ENCODE measurements around the gene EFCAB6. TPM values are rescaled to one million over a fixed set of nuclear protein-coding genes. Genes with fewer than 3 reads are reported as not detected.

Gene EFCAB6
- total and polyA plus RNA-seq, 2 of the 4 experiments (the other 2 are of a cell fraction) = 0.44 to 1.1 TPM

GRCh38 chr22:43562843-43563242, 249.3 kb downstream of the EFCAB6 start:
- Histone ChIP-seq H3K79me1 (ENCODE audit: low read depth in 1 of 2, low read length in 2 of 2) (no peaks in the 10 kb centered on the region), H3K9me1 (ENCODE audit: insufficient read depth, low read length) (no peaks in the 10 kb centered on the region), H2BK15ac (ENCODE audit: low read depth, low read length) (no peak overlapping the region), H2AFZ (replicated peaks; ENCODE audit: low read length, poor library complexity) (no peak overlapping the region), H3K4me3 (ENCODE audit: insufficient read depth, low read depth, low read length) (no peak overlapping the region), H2AK5ac (ENCODE audit: low read depth, low read length) (no peak overlapping the region), H3K18ac (ENCODE audit: low read depth, low read length) (no peak overlapping the region), H3K27ac (ENCODE audit: insufficient read depth, low read length) (no peak overlapping the region), H3K4ac (ENCODE audit: low read depth, low read length) (no peak overlapping the region), H2BK20ac (ENCODE audit: low read depth, low read length) (no peak overlapping the region), H4K91ac (ENCODE audit: insufficient read depth, low read depth, low read length) (no peak overlapping the region), H3K27me3 (ENCODE audit: control insufficient read depth, insufficient read depth, low read length) (peaks cover 2% of the 10 kb centered on the region; the same call in 1 of the 2 replicates), H2AK9ac (replicated peaks; ENCODE audit: low read depth, low read length, poor library complexity) (no peak overlapping the region), H2BK120ac (ENCODE audit: low read depth, low read length) (no peak overlapping the region), H4K5ac (ENCODE audit: low read depth, low read length) (no peak overlapping the region), H3K14ac (replicated peaks; ENCODE audit: low read depth, low read length) (no peak overlapping the region), H2BK5ac (ENCODE audit: low read depth, low read length, poor library complexity, severe bottlenecking) (no peak overlapping the region), H4K8ac (ENCODE audit: low read depth in 2 of 2, low read length in 2 of 2) (no peak overlapping the region), H3K4me2 (ENCODE audit: low read depth, low read length) (no peak overlapping the region), H3K56ac (ENCODE audit: extremely low read depth, insufficient read depth, low read length) (no peak overlapping the region), H3K9ac (ENCODE audit: low read depth, low read length) (no peak overlapping the region), H3K36me3 (ENCODE audit: control insufficient read depth, insufficient read depth, low read length) (no peaks in the 10 kb centered on the region), H3K9me3 (ENCODE audit: control insufficient read depth, insufficient read depth, low read length) (no peaks in the 10 kb centered on the region), H4K20me1 (ENCODE audit: insufficient read depth, low read length) (no peaks in the 10 kb centered on the region), H3K23ac (ENCODE audit: low read depth, low read length) (no peak overlapping the region), H3K4me1 (ENCODE audit: control insufficient read depth, insufficient read depth, low read length) (no peaks in the 10 kb centered on the region)
- ChIA-PET CTCF (no interaction called here), POLR2A (ENCODE audit: unreplicated experiment) (no interaction called here)
- intact Hi-C loops (cut with micrococcal nuclease) = no loop called here
- no TSS peak for BruUV-seq (replicated peaks)
- TF ChIP-seq RFX5 (IDR thresholded peaks at IDR 0.05; ENCODE audit: low read depth, low read length) (no peak), RAD21 (IDR thresholded peaks at IDR 0.05; ENCODE audit: low read length) (no peak), ELK1 (IDR thresholded peaks at IDR 0.05; ENCODE audit: borderline replicate concordance, low read depth, low read length) (no peak), SMC3 (IDR thresholded peaks at IDR 0.05; ENCODE audit: low read depth, low read length) (no peak), MAFK (IDR thresholded peaks at IDR 0.05; ENCODE audit: low read depth, low read length) (no peak), MAZ (IDR thresholded peaks at IDR 0.05; ENCODE audit: borderline replicate concordance, low read depth, low read length) (no peak), FOS (IDR thresholded peaks at IDR 0.05; ENCODE audit: low read depth, low read length) (no peak), CHD1 (IDR thresholded peaks at IDR 0.05; ENCODE audit: low read depth, low read length) (no peak), POLR2A (IDR thresholded peaks at IDR 0.05; ENCODE audit: low read depth, low read length) (no peak), CEBPB (IDR thresholded peaks at IDR 0.05; ENCODE audit: low read depth, low read length) (no peak), CTCF (conservative IDR thresholded peaks at IDR 0.05; ENCODE audit: low read depth, low read length) (no peak), BHLHE40 (IDR thresholded peaks at IDR 0.05; ENCODE audit: low read depth, low read length) (no peak)
- in situ Hi-C loops (cut with MboI; ENCODE audit: low sequenced_read_pairs) = no loop called here
- dilution Hi-C loops (cut with HindIII; ENCODE audit: low sequenced_read_pairs, unreplicated experiment) = no loop called here
- WGBS, 2 experiments (ENCODE audit: extremely low coverage in 2 of 2, insufficient read length in 1 of 2) = 87% methylated on average over 5 of the region's 13 CpGs; no CpG with 5 or more reads in 1 of the 2 experiments
- DNase-seq = no peak
- ATAC-seq (ENCODE audit: low read depth) = no peak
